C1 segment of cervical spinal cord (tissue), 14 donors: Measurements from ENCODE around the gene TAOK3.
"Not testable (repeated sequence)": the region's sequence is repeated elsewhere in the genome, so short reads cannot be mapped to it uniquely, and the experiment has no call there.

Experiments
- DNase-seq, 14 donors: peaks; one replicate each; lab custom pipeline; 2025; lab: John Stamatoyannopoulos, UW

TAOK3 gene

DNA sequence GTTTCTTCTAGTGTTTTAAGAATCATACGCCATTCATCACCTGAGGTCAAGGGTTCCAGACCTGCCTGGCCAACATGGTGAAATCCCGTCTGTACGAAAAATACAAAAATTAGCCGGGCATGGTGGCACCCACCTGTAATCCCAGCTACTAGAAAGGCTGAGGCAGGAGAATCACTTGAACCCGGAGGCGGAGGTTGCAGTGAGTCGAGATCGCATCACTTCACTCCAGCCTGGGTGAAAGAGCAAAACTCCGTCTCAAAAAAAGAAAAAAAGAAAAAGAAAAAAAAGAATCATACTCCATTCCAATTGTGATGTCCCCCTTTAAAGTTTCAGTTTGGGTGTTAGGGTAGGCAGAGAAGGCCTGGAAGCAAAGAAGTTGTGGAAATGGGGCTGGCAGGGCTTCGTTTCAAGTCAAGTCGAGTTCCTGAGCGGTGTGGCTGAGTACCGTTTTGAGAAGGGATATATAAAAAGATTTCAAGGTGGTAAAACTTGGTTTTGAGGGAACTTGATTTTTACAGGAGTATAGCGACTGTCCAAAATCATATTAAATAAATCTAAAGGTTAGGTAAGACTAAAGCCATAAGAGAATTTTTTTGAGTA is 1.5 kb upstream of the TAOK3 start:
- DNase-seq: no peak

DNA sequence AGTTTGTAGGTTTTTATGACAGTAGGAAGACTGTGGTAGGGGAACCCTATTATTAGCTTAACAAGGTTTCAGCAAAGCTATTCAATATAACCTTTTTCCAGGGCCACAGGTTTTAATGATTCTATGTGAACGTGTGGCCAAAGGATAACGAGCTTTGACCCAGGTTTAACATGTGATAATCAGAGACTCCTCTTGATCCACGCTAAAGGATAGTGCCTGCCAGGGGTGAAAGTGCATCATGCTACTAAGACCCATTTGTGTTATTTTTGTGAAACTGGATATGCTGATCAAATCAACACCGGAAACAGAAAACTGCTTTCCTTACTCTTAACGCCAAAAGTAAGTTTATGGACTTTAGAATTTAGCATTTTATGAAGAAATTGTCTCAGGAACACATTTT is 909 bp upstream of the TAOK3 start:
- DNase-seq: no peak

DNA sequence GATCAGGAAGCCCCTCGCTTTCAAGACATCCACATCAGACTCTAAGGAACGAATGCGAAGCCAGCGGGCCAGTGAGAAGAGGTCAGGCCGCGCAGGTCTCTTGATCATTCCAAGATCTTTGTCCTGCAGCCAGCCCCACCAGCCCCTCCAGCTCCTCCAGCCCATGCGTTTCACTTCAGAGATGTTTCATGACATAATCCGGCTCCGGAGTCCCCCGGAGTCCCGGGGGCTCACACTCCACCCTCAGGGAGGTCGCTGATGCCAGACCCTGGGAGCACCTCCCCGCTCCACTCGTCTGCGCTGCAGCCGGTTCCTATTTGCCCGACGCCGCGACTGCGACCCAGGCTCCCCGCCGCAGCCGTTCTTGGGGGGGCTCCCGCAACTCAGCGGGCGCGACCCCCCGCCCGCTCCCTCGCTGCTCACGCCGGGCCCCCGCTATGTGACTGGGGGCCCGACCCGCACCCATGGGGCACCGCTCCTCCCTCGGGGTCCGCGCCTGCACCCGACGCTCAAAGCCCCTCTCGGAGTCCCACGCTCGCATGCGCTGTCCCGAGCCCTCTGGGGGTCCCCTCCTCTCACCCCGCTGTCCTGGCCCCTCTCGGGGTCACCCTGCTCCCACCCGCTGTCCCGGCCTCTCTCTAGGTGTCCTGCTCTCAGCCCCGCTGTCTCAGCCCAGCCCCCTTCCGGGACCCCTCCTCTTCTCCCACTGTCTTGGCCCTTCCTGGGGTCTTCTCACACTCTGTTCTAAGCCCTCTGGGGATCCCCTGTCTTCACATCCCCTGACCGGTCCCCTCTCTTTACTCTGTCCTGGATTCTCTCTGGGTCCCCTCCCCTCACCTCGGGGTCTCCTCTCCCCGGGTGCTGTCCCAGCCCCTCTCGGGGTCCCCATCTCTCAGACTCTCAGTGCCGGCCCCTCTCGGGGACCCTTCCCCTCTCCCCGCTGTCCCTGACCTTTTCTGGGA is 1.1 kb downstream of the TAOK3 start:
- peak in 5 of 14 donors; percentile 9 to 36 (median 14) for DNase-seq

DNA sequence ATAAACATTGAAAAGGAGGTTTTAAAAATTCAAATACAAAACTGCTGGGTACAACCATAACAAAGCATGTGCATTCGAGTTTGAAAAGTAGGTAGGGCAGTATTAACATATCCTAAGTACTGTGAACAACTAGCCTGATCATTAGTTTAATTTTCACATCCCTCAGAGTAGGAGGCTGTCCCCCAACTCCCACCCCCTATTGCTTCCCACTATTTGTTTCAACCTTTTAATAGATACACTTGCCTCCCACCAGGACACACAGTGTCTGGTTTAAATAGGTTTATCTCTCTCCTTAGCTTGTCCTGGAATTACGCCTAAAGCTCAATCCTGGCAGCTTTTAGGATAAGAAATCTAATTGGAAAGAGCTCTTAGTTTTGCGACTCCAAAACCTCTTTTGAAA is 2.1 kb downstream of the TAOK3 start:
- no peak for DNase-seq

DNA sequence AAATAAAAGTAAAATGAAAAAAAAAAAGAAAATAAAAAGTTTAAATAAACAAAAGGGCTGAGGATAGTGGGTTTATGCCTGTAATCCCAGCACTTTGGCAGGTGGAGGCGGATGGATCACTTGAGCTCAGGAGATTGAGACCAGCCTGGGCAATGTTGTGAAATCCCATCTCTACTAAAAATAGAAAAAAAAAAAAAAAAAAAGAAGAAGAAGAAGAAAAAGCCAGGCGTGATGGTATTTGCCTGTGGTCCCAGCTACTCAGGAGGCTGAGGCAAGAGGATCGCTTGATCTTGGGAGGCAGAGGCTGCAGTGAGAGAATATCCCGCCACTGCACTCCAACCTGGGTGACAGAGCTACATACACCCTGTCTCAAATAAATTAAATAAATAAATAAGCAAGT is 3.9 kb downstream of the TAOK3 start:
- no peak for DNase-seq

DNA sequence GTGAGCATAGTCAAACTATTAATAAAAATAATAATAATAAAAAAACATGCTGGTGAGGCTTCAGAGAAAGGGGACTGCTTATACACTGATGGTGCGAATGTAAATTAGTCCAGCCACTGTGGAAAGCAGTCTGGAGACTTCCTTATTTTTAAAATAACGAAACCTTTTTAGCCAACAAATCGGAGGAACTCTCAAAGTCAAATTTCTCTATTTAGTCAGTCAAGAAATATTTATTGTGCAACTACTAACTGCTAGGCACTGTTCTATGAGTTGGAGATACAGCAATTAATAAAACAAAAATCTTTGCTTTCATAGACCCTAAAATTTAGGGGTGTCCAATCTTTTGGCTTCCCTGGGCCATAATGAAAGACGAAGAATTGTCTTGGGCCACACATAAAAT is 10.8 kb downstream of the TAOK3 start:
- DNase-seq: no peak

DNA sequence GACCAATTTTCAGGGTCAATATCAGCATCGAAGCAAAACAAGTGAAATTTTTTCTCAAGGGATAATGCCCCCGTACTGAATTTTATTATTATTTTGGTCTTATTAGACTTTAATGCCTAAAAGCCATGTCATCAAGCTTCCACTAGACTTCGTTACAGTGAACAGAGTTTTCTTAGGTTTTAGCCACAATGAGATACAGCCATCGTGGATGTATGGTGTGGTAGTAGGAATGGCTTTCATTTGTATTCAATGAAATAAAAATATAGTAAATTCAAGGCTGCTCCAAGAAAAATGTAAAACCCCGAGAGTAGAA is 11.7 kb downstream of the TAOK3 start:
- no peak for DNase-seq

DNA sequence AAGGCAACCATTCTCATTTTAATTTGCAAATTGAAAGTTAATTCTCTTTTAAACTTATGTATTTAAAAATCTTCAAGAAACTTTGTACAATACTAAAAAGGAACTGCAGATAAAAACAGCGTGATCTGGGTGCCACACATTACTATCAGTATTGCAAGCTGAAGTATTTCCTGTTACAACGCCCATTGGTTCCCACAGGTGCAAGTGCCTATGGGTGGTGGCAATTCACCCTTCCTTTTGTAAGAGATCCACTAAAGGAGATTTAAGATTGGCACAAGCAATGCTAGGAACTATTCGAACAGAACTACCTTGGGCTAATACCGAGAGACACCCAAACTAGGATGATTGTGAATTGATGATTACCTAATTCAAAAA is 13.2 kb downstream of the TAOK3 start:
- no peak for DNase-seq

DNA sequence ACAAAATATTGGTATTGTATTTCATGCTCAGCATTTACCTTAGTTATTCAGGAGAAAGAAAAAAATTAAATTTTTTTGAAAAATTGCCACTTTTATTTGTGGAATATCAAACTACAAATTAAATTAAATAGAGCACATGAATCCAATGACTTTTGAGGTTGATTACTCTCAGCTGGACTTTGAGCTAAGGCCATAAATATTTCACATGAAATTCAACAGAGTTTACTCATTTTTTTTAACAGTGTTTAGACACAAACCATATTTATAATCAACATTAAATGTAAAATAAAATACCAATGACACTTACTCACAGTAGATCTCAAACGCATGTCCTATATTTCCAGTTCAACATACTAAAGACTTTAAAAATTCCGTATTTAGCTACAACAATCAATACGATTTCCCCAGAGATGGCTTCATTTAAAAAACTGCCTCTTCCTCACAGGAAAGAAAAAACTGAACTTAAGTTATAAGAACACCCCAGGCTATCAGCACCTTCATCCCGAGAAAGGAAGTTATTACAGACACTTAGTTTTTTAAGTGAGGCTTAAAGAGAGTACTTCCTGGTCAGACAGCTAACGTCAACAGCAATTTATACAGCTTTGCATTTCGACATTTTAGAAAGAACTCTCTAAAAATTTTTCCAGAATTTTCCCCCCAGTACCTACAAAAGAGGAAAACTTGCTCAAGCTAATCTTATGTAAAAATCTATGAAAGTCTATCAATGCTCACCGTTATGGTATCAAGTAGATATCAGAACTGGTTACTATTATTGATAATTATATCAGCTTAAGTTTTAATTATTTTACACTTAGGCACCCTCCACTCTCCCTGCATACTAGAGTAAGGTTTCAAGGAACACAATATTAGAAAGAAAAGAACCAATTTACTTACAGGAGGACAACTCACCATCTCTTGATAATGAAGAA is 13.8 kb downstream of the TAOK3 start:
- no peak for DNase-seq

DNA sequence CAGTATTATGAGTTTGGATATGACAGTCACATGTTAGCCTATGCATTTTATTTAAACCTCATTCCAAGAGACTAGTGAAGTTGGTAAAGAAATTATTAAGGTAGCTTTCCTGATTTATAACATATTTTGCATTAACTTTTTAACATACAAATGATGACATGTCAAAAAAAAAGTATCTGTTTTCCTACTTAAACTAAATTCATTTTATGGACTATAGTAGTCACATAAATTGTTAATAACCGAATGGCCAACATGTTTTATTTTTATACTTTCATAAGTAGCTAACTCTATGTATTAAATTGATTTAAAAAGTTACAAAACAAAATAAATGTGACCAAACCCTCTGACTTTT is 14.7 kb downstream of the TAOK3 start:
- DNase-seq: no peak

DNA sequence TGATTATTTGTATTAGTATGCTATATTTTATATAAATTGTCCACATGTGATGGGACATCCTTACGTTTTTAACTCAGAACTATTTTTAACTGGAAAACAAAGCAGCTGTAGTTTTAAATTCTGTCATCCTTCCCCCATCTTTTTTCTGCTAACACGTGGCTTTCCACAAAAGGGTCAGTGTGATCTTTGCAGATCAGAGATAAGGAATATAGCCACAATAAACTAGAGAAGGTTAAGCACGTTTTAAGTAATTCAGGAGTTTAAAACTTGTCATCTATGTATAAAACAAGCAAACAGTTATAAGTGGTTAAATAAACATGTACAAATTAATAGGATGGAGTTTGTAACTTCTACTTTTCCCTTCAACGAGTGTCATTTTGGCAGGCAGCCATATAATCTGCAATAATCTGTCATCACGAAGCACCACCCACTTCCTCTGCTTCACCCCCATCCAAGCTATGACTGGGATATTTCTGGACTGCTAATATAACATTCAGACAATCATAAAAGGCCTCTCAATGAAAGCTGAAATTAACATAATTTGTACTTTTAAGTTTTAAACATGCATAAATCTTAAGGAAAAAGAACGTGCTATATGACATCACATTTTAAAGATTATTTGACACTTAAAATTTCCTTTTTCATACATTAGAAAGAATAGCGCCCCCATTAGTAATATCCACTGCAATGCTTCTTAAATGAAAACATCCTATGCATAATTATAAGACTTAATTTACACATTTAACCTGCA is 15.3 kb downstream of the TAOK3 start:
- DNase-seq: peak in 1 of 14 donors; percentile 27

DNA sequence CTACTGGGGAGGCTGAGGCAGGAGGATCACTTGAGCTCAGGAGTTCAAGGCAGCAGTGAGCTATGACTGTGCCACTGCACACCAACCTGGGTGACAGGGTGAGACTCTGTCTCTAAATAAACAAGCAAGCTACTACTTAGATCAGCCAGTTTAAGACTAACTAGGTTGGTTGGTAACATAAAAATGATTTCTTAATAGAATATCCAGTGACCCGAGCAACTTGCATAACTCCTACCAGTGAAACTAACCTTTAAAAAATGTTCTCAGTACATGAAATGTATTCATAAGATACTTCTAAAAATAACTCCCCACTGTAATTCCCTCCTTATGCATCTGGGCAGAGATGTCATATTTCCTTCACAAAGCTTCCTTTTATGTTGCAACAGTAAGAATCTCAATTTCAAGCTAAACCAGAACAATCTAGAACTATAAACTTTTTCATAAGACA is 15.9 kb downstream of the TAOK3 start:
- DNase-seq: no peak

DNA sequence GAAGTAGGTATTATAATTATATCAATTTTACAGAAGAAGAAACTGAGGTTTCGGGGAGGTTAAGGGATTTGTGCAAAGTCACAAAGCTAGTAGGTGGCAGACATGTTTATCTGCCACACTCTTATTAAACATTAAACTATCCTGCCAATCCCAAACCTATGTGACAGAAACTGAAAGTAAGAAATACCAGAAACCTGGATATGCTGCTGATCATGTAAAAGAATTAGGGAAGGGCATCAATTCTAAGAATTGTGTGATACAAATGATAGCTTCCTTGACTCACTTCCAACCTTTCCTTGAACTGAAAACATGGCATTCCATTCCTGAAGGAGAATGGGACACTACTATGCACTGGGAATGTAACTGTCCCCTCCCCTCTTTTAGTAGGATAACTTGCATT is 16.9 kb downstream of the TAOK3 start:
- no peak for DNase-seq

DNA sequence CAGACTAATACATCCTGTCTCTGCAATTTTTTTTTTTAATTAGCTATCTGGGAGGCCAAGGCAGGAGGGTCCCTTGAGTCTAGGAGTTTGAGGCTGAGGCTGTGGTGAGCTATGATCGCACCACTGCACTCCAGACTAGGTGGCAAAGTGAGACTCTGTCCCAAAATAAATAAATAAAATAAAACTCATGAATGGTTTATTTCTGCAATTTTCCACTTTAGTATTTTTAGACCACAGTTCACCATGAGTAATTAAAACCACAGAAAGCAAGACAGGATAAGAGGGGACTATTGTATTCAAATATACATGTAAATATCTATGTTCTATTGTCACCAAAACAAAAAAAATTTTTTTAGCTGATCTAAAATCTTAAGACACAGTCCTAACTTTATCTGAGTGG is 17.8 kb downstream of the TAOK3 start:
- no peak for DNase-seq

DNA sequence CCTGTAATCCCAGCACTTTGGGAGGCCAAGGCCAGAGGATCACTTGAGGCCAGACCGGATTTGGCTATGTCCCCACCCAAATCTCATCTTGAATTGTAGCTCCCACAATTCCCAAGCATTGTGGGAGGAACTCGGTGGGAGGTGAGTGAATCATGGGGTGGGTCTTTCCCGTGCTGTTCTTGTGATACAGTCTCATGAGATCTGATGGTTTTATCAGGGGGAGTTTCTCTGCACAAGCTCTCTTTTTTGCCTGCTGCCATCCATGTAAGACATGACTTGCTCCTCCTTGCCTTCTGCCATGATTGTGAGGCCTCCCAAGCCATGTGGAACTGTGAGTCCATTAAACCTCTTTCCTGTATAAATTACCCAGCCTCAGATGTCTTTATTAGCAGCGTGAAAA is 18.2 kb downstream of the TAOK3 start:
- DNase-seq: not testable (repeated sequence)

DNA sequence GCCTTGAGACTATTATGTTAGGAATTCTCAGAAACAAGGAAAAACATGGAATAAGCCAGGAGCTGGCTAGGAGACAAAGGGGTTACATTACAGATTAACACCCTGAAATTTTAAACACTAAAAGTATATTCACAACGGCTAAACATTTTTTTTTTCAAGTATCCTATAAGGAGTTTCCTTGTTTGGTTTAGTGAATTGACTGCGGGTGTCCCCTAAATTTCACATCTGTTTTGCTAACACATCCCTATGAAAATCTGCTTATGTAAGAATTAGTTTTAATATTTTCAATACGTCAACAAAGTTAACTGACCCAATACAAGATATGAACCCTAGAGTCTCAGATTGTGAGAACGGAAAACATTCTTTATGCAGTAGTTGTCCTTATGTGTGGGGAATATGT is 19.0 kb downstream of the TAOK3 start:
- no peak for DNase-seq

DNA sequence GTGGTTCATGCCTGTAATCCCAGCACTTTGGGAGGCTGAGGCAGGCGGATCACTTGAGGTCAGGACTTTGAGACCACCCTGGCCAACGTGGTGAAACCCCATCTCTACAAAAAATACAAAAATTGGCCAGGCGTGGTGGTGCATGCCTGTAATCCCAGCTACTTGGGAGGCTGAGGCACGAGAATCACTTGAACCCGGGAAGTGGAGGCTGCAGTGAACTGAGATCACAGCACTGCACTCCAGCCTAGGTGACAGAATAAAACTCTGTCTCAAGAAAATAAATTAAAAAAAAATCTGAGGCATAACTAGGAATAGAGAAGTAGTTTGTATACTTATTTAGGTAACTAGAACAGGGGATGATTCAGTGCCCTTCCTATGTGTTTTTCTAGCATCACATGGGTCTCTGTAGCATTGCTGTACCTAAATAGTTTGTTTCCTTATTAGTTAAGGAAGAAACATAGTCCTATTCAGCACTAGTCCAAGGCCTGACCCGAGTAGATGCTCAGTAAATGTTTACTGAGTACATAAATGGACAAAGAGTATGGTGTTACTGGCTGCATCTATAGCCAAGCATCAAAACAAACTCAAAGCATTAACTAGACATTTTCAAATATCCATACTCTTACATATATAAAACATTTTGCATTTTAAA is 21.7 kb downstream of the TAOK3 start:
- no peak for DNase-seq

DNA sequence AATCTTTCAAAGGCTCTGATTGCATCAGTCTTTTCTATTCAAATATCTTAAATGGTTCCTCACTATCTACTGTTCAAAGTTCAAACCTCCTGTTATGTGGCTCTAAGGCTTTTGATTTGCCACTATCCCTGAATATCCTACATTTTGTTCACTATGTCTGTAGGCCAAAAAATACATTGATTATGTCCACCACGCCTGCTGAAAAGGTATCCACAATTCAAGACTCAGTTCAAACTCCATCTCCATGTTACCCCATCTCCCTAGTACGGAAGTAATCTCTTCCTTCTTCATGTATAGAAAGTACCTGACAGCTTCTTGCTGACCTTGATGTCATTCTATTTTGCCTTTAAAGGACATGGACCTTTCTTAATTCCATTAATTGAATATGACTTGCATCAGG is 24.8 kb downstream of the TAOK3 start:
- DNase-seq: no peak

DNA sequence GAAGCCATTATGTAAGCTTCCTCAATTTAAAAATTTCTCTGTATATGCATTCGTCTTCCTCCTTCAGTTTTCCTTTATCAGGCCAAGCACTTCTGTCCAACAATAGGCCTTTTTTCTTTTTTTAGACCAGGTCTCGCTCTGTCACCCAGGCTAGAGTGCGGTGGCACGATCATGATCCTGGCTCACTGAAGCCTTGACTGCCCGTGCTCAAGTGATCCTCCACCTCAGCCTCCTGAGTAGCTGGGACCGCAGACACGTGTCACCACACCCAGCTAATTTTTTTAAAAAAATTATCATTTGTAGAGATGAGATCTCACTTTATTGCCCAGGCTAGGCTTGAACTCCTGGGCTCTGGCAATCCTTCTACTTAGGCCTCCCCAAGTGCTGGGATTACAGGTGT is 25.8 kb downstream of the TAOK3 start:
- no peak for DNase-seq

DNA sequence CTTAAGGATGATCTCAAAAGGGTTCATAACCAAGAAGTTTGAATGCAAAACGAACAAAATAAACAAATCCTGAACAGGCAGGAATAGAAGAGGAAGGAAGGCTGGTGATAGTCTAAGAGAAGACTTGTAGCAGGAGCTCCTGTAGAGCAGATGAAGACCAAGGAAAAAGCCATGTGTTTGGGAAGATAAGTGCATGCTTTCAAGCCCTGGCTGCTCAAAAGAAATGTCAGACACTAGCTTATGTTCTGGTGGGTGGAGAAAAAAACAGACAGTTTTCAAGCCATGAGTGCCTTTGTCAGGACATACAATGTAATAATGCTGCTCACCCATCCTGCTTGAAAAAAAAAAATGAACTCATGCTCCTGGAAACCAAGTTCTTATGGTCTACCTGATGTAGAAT is 27.4 kb downstream of the TAOK3 start:
- no peak for DNase-seq

DNA sequence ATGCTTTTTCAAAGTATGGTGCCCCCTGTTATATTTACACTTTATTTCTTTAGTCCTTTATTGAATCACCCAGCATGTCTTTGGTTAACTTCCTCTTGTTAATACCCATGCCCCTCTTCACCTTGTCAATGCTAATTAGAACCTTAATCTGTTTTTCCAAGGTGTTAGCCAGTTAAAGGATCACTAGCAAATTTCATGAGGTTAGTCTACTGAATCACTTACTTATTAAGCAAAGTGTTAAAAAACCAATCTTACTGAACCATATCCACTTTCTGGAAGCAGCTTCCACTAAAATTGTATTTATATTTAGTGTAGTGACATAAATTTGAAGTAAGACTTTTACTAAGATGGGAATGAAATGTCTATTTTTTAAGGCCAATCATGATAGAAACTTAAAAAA is 27.9 kb downstream of the TAOK3 start:
- no peak for DNase-seq
